HG03565 (cell line): ENCODE measurements around the gene TST.

Source experiments
- ATAC-seq: cut with Tn5 transposase; IDR thresholded peaks from one replicate; pipeline ENCODE4 v1.9.1; 2021; ENCODE audit warnings: mild to moderate bottlenecking, moderate library complexity; ENCODE audit not compliant: unreplicated experiment

The TST gene

GRCh38 chr22:37054056-37054395, 34.8 kb upstream of the TST start:
- no peak for ATAC-seq

GRCh38 chr22:37053310-37054055, 34.2 kb upstream of the TST start:
- no peak for ATAC-seq

- no peak for ATAC-seq
Observed at GRCh38 chr22:37052386-37053309, 33.4 kb upstream of the TST start.

GRCh38 chr22:37051391-37052385, 32.4 kb upstream of the TST start, which contains the start of gene KCTD17:
KCTD17 (plus strand) TSS chr22:37051742; CDS start chr22:37051761, 19 bp downstream.
- ATAC-seq = no peak

- ATAC-seq = no peak
Observed at GRCh38 chr22:37050913-37051312, 31.7 kb upstream of the TST start.

- no peak for ATAC-seq
Observed at GRCh38 chr22:37049224-37049623, 30.0 kb upstream of the TST start.

- ATAC-seq = no peak
Observed at GRCh38 chr22:37048133-37048532, 28.9 kb upstream of the TST start.

GRCh38 chr22:37047006-37047405, 27.8 kb upstream of the TST start:
- no peak for ATAC-seq

GRCh38 chr22:37046589-37046988, 27.3 kb upstream of the TST start:
- ATAC-seq = no peak

- no peak for ATAC-seq
Observed at GRCh38 chr22:37045958-37046357, 26.7 kb upstream of the TST start.

GRCh38 chr22:37044634-37045625, 25.7 kb upstream of the TST start:
- ATAC-seq = no peak

GRCh38 chr22:37043828-37044538, 24.7 kb upstream of the TST start:
- ATAC-seq = no peak

GRCh38 chr22:37043209-37043827, 24.1 kb upstream of the TST start:
- no peak for ATAC-seq

GRCh38 chr22:37039466-37039865, 20.2 kb upstream of the TST start:
- no peak for ATAC-seq

- ATAC-seq = no peak
Observed at GRCh38 chr22:37037669-37038068, 18.4 kb upstream of the TST start.

- no peak for ATAC-seq
Observed at GRCh38 chr22:37036655-37037377, 17.6 kb upstream of the TST start.

- ATAC-seq = no peak
Observed at GRCh38 chr22:37033605-37034430, 14.6 kb upstream of the TST start.
